ENCODE data around the gene DENND4A.

The DENND4A gene

GRCh38 chr15:65653801-65654521 is 138.1 kb downstream of the DENND4A start:
- no peaks in the 10 kb centered on the region for H3F3A ChIP-seq (ENCODE audit: control insufficient read depth, insufficient read depth)
- no peaks in the 10 kb centered on the region for H3K79me2 ChIP-seq (ENCODE audit: control insufficient read depth, low read length)
- peaks cover 75% of the 10 kb centered on the region for H3K36me3 ChIP-seq (ENCODE audit: control insufficient read depth, low read length)
- H3K9me2 ChIP-seq (replicated peaks; ENCODE audit: control insufficient read depth, low read length) = no peaks in the 10 kb centered on the region
- no peaks in the 10 kb centered on the region for H4K20me1 ChIP-seq (ENCODE audit: control insufficient read depth, insufficient read depth, low read depth, low read length)
- no peaks in the 10 kb centered on the region for H3K4me1 ChIP-seq (ENCODE audit: control insufficient read depth, low read length)
- H3K4me2 ChIP-seq (ENCODE audit: low read length) = no peak overlapping the region
- TF ChIP-seq EZH2phosphoT487 (IDR thresholded peaks at IDR 0.05; ENCODE audit: borderline replicate concordance, low read length) (no peak), CTCF (IDR thresholded peaks at IDR 0.05; ENCODE audit: low read depth, low read length, poor library complexity, severe bottlenecking) (no peak)
- H3K27me3 ChIP-seq (ENCODE audit: control insufficient read depth, low read length) = no peaks in the 10 kb centered on the region
- no peak overlapping the region for H3K4me3 ChIP-seq (ENCODE audit: low read length)
- no peak overlapping the region for H3K27ac ChIP-seq (ENCODE audit: low read depth, low read length)
- H3K9me3 ChIP-seq (ENCODE audit: control insufficient read depth, insufficient read depth, low read length) = no peaks in the 10 kb centered on the region

GRCh38 chr15:65653341-65653740 is 138.8 kb downstream of the DENND4A start:
- no peaks in the 10 kb centered on the region for H3K9me3 ChIP-seq (ENCODE audit: control insufficient read depth, insufficient read depth, low read length)
- H4K20me1 ChIP-seq (ENCODE audit: control insufficient read depth, insufficient read depth, low read depth, low read length) = no peaks in the 10 kb centered on the region
- peaks cover 69% of the 10 kb centered on the region for H3K36me3 ChIP-seq (ENCODE audit: control insufficient read depth, low read length)
- no peaks in the 10 kb centered on the region for H3K9me2 ChIP-seq (replicated peaks; ENCODE audit: control insufficient read depth, low read length)
- no peak overlapping the region for H3K4me2 ChIP-seq (ENCODE audit: low read length)
- H3K4me3 ChIP-seq (ENCODE audit: low read length) = no peak overlapping the region
- no peaks in the 10 kb centered on the region for H3F3A ChIP-seq (ENCODE audit: control insufficient read depth, insufficient read depth)
- no peaks in the 10 kb centered on the region for H3K27me3 ChIP-seq (ENCODE audit: control insufficient read depth, low read length)
- no peaks in the 10 kb centered on the region for H3K4me1 ChIP-seq (ENCODE audit: control insufficient read depth, low read length)
- TF ChIP-seq EZH2phosphoT487 (IDR thresholded peaks at IDR 0.05; ENCODE audit: borderline replicate concordance, low read length) (no peak), CTCF (IDR thresholded peaks at IDR 0.05; ENCODE audit: low read depth, low read length, poor library complexity, severe bottlenecking) (no peak)
- no peaks in the 10 kb centered on the region for H3K79me2 ChIP-seq (ENCODE audit: control insufficient read depth, low read length)
- H3K27ac ChIP-seq (ENCODE audit: low read depth, low read length) = no peak overlapping the region

GRCh38 chr15:65651831-65652749 is 140.0 kb downstream of the DENND4A start:
- no peaks in the 10 kb centered on the region for H4K20me1 ChIP-seq (ENCODE audit: control insufficient read depth, insufficient read depth, low read depth, low read length)
- no peak overlapping the region for H3K27ac ChIP-seq (ENCODE audit: low read depth, low read length)
- no peak overlapping the region for H3K4me2 ChIP-seq (ENCODE audit: low read length)
- no peaks in the 10 kb centered on the region for H3K27me3 ChIP-seq (ENCODE audit: control insufficient read depth, low read length)
- TF ChIP-seq EZH2phosphoT487 (IDR thresholded peaks at IDR 0.05; ENCODE audit: borderline replicate concordance, low read length) (no peak), CTCF (IDR thresholded peaks at IDR 0.05; ENCODE audit: low read depth, low read length, poor library complexity, severe bottlenecking) (no peak)
- H3K9me3 ChIP-seq (ENCODE audit: control insufficient read depth, insufficient read depth, low read length) = no peaks in the 10 kb centered on the region
- no peak overlapping the region for H3K4me3 ChIP-seq (ENCODE audit: low read length)
- no peaks in the 10 kb centered on the region for H3K9me2 ChIP-seq (replicated peaks; ENCODE audit: control insufficient read depth, low read length)
- no peaks in the 10 kb centered on the region for H3K79me2 ChIP-seq (ENCODE audit: control insufficient read depth, low read length)
- H3K4me1 ChIP-seq (ENCODE audit: control insufficient read depth, low read length) = no peaks in the 10 kb centered on the region
- no peaks in the 10 kb centered on the region for H3F3A ChIP-seq (ENCODE audit: control insufficient read depth, insufficient read depth)
- H3K36me3 ChIP-seq (ENCODE audit: control insufficient read depth, low read length) = peaks cover 60% of the 10 kb centered on the region
